Neutrophil (primary cell): ENCODE measurements around the gene PRKN.

Experiments used
- H3K27ac ChIP-seq: fragments of 200-600 bp; sonication (generic); 2 replicates; pipeline ENCODE4 v1.5.1; 2016; ENCODE audit warnings: mild to moderate bottlenecking, moderate library complexity
- H3K27me3 ChIP-seq: fragments of 200-600 bp; sonication (generic); 2 replicates; pipeline ENCODE4 v1.6.0; 2016; ENCODE audit warnings: mild to moderate bottlenecking
- H3K36me3 ChIP-seq: fragments of 200-600 bp; sonication (generic); 2 replicates; pipeline ENCODE4 v1.5.1; 2017
- H3K4me1 ChIP-seq, 2 experiments: fragments of 200-600 bp in 1 of 2; sonication (generic) in 1 of 2; 1 replicate in 1 of 2; 2 replicates in 1 of 2; pipeline versions ENCODE4 v1.5.1 to v1.6.1; 2013 to 2016; ENCODE audit warnings: low read depth in 1 of 2, low read length in 1 of 2, mild to moderate bottlenecking in 1 of 2, moderate library complexity in 1 of 2; ENCODE audit not compliant: control insufficient read depth in 1 of 2, insufficient read depth in 1 of 2
- H3K4me3 ChIP-seq, 2 experiments: fragments of 200-600 bp in 1 of 2; sonication (generic) in 1 of 2; 1 replicate in 1 of 2; 2 replicates in 1 of 2; pipeline ENCODE4 v1.5.1; 2013 to 2016; ENCODE audit warnings: low read depth in 1 of 2, low read length in 1 of 2, mild to moderate bottlenecking in 1 of 2, moderate library complexity in 1 of 2
- H3K9me3 ChIP-seq: fragments of 200-600 bp; sonication (generic); 2 replicates; pipeline ENCODE4 v1.5.1; 2016
- CTCF ChIP-seq: fragments of 200-600 bp; sonication (generic); IDR thresholded peaks from 2 replicates; pipeline ENCODE4 v1.5.1; 2016; ENCODE audit warnings: antibody characterized with exemption

Gene PRKN

GRCh38 chr6:161459008-161459615 is 1268.5 kb downstream of the PRKN start:
- no peaks in the 10 kb centered on the region for H3K9me3 ChIP-seq
- no peak overlapping the region for H3K4me3 ChIP-seq
- no peak for TF ChIP-seq CTCF

DNA sequence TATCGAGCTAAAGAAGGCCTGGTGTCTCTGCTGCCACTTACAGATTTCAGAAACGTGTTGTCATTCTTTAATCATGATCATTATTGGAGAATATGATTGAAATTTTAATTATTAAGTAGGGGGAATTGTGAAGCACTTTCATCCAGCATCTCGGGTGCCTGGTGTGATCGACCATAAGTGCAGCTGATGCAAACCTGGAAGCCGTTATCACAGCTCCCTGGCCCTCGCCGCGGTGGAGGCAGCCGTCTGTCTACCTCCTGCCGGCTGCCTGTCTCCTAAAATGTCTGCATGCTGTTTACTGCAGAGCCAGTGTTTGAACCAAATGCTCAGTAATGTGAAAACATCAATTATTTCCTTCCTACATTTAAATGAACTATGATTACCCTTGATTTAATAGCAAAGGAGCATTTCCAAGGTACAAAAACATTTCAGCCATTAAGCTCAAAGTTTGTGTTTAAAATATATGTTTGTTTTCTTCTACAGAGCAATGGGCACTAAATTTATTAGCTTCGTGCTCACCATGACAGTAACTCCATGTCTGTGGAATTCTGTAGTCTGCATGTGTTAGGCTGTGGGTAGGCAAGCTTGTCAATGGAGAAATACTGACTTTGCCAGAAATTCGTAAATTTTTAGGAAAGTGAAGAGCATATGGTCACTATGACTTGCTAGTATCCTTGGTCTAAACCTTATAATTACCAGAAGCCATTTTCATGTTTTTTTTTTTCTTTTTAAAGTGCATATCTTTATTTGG is 1269.2 kb downstream of the PRKN start:
- H3K4me1 ChIP-seq = no peaks in the 10 kb centered on the region
- H3K36me3 ChIP-seq = no peaks in the 10 kb centered on the region
- no peak for TF ChIP-seq CTCF
- H3K27ac ChIP-seq = no peak overlapping the region
- no peaks in the 10 kb centered on the region for H3K9me3 ChIP-seq
- H3K27me3 ChIP-seq = no peaks in the 10 kb centered on the region
- no peak overlapping the region for H3K4me3 ChIP-seq

More at GRCh38 chr6:161459008-161459615, 1268.5 kb downstream of the PRKN start:
- Histone ChIP-seq H3K36me3 (no peaks in the 10 kb centered on the region), H3K27ac (no peak overlapping the region), H3K27me3 (no peaks in the 10 kb centered on the region), H3K4me1 (no peaks in the 10 kb centered on the region)

DNA sequence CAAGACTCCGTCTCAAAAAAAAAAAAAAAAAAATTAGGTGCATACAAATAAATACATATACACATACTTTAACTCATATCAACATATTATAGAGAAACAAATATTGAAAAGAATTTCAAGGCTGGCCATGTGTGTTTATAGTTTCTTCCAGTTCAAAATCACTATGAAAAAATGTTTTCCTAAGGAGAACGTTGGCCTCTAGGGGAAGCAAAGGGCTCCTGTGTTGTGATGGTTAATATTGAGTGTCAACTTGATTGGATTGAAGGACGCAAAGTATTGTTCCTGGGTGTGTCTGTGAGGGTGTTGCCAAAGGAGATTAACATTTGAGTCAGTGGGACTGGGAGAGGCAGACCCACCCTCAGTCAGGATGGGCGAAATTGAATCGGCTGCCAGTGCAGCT is 1271.7 kb downstream of the PRKN start:
- Histone ChIP-seq H3K27me3 (no peaks in the 10 kb centered on the region), H3K9me3 (no peaks in the 10 kb centered on the region), H3K36me3 (no peaks in the 10 kb centered on the region), H3K4me3 (no peak overlapping the region), H3K4me1 (no peaks in the 10 kb centered on the region), H3K27ac (no peak overlapping the region)
- no peak for TF ChIP-seq CTCF

DNA sequence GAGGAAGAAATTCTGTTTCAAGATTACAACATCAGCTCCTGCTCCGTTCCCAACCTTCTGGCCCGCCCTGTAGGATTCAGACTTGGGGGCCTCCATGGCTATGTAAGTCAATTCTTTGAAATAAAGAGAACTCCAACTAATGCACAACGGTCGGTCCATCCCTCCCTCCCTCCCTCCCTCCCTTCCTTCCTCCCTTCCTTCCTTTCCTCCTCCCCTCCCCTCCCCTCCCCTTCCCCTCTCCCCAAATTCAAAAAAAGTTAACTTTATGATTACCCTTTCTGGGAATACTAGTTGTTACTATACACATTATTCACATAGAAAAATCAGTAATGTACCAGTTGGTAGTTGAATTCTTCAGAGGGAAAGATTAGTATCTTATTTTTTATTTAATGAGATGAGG is 1274.0 kb downstream of the PRKN start:
- H3K9me3 ChIP-seq = no peaks in the 10 kb centered on the region
- H3K4me1 ChIP-seq = no peaks in the 10 kb centered on the region
- no peak overlapping the region for H3K27ac ChIP-seq
- no peaks in the 10 kb centered on the region for H3K27me3 ChIP-seq
- no peaks in the 10 kb centered on the region for H3K36me3 ChIP-seq
- H3K4me3 ChIP-seq = no peak overlapping the region
- TF ChIP-seq CTCF = no peak

- no peaks in the 10 kb centered on the region for H3K9me3 ChIP-seq
- H3K4me1 ChIP-seq = no peaks in the 10 kb centered on the region
- H3K36me3 ChIP-seq = no peaks in the 10 kb centered on the region
- no peaks in the 10 kb centered on the region for H3K27me3 ChIP-seq
- H3K4me3 ChIP-seq = no peak overlapping the region
- TF ChIP-seq CTCF = no peak
- H3K27ac ChIP-seq = no peak overlapping the region
Observed at GRCh38 chr6:161452241-161452640, 1275.3 kb downstream of the PRKN start.
